Activated T-helper 1 cell treated with Interleukin-2 at 50 U/mL for 16 hours (primary cell): ENCODE results near the gene CCDC50.

ENCODE experiments used
- DNase-seq: peaks from one replicate; pipeline ENCODE4 v3.0.0-alpha.2; 2020; ENCODE audit warnings: low read depth

The CCDC50 gene

DNA sequence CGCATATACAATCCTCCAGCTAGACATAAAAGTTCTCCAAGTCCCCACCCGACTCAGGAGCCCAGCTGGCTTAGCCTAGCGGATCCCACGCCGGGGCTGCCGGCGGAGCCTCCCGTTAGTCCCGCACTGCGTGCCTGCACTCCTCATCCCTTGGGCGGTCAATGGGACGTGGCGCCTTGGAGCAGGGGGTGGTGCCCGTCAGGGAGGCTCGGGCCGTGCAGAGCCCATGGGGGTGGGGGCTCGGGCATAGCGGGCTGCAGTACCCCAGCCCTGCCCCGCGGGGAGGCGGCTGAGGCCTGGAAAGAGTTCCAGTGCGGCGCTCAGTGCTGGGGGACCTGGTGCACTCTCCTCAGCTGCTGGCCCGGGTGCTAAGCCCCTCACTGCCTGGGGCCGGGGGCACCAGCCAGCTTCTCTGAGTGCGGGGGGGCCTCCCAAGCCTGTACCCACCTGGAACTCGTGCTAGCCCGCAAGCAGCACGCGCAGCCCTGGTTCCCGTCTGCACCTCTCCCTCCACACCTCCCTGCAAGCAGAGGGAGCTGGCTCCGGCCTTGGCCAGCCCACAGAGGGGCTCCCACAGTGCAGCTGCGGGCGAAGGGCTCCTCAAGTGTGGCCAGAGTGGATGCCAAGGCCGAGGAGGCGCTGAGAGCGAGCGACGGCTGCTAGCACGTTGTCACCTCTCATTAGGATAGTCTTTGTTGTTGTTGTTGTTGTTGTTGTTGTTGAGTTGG, 12.2 kb upstream of the CCDC50 start:
- DNase-seq = no peak

DNA sequence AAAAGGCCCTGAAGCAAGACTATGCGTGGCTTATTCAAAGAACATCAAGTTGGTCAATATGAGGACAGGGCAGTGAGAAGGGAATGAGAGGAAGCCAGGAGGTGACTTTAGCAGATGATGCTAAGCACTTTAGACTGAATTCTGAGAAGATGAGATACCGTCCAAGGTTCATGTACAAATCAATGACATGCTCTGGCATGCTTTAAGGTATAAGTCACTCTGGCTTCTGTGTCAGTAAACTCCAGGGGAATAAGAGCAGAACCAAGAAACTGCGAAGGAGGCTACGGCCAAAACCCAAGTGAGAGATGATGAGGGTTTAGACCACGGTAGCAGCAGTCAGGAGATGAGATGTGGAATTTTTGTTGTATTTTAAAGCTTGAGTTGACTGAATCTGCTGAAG, 8.9 kb upstream of the CCDC50 start:
- no peak for DNase-seq

DNA sequence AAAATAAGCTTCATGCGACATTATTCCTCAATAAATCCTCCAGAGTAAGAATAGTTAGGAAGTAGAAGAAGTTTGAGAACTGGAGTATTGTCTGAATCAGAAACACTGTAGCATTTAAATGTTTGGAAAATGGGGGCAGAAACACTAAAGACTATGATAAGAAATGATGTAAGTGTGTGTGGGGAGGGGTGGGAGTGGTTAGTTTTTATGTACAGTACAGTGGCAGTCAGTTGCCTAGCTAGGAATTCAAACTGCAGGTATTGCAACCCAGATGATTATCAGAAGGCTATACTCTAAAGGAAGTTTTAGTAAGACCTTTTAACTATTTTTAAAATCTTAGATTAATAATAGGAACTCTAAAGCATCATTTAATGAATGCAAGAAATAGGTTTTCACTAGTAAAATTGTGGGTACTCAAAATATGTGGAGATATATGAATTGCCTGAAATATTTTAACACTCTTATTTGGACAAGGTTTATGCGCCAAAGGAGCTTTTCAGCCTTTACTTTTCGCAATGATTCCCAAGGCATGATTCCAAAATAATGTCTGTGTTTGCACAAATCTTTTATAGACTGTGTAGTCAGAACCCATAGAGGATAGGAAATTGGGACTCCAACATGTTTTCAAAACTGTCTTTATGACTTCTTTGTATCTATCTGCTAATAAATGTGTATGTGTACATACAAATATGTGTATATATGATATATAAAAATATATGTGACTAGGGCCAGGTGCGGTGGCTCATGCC, 8.0 kb upstream of the CCDC50 start:
- no peak for DNase-seq

DNA sequence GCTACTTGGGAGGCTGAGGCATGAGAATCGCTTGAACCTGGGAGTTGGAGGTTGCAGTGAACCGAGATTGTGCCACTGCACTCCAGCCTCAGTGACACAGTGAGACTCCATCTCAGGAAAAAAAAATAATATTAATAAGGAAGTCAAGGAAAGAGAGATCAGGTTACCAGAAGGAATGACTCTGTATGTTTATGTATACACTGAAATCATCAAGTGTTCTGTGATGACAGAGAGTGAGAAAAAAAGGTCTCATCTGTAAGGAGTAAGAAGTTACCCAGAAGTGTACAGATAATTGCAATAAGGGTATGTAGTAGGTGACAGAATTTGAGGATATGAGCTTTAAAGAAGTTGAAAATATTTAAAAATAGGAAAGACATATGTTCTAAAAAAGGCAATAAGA, 4.3 kb upstream of the CCDC50 start:
- DNase-seq = no peak

GRCh38 chr3:191327526-191327925, 1.7 kb upstream of the CCDC50 start:
- no peak for DNase-seq

DNA sequence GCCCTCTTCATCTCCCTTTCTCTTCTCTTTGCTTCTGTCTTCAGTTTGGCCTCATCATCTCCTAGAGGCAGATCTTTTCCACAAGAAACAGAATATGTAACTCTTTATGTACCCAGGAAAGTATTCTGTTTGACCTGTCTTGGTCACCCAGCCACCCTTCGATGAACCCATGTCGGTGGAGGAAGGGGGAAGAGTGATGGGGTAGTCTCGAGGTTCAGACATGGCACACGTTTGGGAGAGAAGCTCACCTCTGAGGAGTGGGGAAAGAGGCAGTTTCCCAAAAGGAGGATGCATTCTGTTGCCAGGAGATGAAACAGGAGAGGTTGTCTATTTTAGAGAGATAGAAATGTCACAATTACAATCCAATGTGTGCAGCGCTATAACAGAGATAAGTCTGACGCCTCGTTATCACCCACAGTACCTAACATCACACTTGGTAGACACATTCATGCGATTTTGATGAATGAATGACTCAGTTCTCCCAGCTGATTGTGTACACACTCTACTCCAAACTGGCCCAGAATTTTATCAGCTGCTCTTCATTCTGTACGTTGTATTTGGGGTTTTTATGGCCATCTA, 722 bp upstream of the CCDC50 start:
- DNase-seq = no peak

DNA sequence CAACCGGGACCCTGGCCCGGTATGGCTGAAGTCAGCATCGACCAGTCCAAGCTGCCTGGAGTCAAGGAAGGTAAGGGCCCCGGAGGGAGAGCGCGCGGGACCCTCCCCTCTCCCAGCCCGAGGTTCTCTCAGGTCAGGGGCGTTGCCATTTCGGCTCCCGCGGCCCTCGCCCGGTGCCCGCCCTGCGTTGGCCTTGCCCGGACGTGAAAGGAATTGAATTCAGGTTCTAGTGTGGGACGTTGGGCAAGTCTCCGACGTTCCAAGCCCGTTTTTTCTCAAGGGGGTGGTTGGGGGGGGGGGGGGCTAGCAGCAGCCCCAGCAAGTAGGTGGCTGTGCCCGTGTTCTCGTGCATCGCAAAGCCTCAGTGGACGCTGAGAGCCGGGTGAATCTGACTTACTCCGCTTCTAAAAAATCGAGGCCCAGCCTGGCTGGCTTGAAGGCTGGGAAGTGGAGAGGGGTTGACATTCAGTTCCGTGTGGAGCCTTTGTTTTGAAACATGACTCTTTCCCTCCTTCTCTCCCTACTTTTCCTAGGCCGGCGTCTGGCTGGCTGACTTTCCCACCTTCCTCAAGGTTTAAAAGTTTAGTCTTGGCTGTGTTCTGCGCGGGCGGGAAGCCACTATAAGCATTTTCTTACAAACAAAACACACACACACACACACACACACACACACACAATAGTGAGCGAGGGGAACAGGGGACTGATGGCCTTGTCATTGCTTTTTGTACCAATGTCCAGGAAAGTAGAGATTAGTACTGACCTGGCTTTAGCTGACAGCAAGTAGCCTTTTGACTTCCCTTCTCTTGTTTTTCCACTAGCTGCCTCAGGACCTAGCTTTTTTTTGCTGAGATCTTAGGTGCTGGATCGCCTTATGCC, 698 bp downstream of the CCDC50 start, which contains the start of gene UTS2B:
Gene UTS2B (minus strand): TSS at position 873 of the 876 bp plus-strand sequence. CDS start 48,337 bp downstream, outside the sequence.
- DNase-seq = no peak

- no peak for DNase-seq
Observed at GRCh38 chr3:191330530-191331048, 1.4 kb downstream of the CCDC50 start.

DNA sequence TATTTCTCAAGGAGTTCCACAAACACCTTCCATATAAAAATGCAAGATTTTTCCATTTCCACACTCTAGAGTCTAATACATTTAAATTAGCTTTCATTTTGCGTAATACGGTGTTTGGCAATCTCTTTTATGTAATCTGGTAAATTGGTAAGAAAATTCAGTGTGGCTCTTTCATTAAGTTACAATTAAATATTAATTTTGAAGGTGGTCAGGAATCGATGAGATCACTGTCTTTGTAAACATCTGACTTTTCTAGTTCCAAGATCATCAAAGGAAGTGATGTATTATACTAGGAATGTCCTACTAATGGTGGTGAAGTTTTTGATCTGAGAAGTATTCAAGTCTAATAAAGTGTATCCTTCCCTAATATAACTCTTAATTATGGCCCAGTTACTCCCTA, 2.2 kb downstream of the CCDC50 start:
- DNase-seq = no peak

DNA sequence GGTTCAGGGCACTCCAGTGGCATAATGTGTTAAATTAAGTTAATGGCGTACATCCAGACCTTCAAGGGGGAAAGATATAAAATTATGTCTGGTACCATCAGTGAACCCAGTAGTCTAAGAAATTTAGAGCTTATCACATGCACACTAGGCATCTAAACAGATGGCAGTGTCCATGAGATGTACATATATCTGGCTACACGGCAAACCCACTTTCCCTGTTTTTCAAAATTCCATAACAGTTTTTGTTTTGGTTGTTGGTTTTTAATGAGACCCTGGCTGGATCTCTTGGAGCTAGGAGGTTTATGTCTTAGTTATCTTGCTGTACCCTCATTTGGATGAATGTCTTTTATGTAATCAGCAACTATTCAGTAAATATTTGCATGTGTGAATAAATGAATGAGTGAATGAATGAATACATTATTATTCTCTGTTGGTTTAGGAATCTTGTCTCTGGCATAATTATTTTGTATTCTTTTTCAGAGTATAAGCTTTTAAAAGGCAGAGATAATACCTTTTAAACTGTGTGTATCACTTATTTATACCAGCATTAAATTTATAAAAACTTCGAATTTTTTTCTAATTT, 4.2 kb downstream of the CCDC50 start:
- DNase-seq = no peak

- no peak for DNase-seq
Observed at GRCh38 chr3:191334346-191334893, 5.2 kb downstream of the CCDC50 start.

DNA sequence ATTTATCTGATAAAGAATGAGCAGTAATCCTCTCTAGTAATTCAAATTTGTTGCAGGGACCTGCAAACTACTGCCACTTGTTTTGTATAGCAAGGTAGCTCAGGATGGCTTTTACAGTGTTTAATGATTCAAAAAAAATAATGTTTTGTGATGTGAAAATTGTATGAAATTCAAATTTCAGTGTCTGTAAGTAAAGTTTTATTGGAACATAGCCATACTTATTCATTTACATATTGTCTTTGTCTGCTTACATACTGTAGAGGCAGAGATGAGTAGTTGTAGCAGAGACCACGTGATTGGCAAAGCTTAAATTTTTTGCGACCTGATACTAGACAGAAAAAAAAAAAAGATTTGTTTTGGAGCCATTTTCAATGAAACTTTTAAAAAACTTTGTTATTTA, 7.6 kb downstream of the CCDC50 start:
- no peak for DNase-seq

DNA sequence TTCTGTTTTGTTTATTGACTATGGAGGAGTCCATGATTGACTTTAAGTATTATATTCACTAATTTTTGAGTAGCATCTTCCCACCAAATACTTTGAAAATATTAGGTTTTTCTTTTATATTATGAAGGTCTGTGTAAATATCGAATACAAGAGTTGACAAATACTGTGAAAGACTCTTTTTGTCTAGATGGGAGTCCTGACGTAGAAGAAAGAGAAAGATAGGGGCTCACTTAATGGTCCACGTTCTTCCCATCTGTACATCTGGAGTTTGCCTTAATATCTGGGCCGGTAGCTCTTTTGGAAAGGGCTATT, 8.9 kb downstream of the CCDC50 start:
- no peak for DNase-seq

- no peak for DNase-seq
Observed at GRCh38 chr3:191339316-191339917, 10.2 kb downstream of the CCDC50 start.

- no peak for DNase-seq
Observed at GRCh38 chr3:191340351-191340750, 11.2 kb downstream of the CCDC50 start.

DNA sequence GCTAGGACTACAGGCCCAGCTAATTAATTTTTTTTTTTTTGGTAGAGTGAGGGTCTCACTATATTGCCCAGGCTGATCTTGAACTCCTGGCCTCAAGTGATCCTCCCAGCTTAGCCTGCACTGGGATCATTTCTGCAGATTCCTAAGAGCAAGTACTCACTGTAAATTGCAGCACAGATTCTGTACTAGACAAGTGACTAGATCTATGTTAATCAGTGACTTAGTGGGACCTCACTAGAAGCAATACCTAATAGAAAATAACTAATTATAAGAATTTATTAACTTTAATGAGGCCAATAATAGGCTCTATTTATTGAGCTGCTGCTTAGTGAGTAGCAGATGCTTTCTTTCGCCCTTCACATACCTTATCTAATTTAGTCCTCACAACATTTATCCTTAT, 11.8 kb downstream of the CCDC50 start:
- DNase-seq = no peak

DNA sequence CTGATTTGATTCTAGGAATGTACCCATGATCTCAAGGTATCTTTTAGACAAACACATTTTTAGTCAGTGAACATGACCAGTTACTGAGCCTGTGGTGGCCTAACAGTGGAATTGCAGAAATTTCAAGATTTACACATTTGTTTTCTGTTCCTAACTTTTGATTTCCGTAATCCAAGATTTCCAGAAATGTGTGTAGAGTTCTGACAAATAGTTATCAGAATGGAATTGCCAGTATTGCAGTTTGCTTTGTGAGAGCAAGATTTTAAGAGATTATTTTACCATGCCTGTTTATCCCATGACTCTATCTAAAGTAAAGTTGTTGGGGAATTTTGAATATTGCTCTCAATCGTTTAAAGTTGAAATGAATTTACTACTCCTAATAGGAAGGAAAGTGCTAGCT, 12.8 kb downstream of the CCDC50 start:
- no peak for DNase-seq

DNA sequence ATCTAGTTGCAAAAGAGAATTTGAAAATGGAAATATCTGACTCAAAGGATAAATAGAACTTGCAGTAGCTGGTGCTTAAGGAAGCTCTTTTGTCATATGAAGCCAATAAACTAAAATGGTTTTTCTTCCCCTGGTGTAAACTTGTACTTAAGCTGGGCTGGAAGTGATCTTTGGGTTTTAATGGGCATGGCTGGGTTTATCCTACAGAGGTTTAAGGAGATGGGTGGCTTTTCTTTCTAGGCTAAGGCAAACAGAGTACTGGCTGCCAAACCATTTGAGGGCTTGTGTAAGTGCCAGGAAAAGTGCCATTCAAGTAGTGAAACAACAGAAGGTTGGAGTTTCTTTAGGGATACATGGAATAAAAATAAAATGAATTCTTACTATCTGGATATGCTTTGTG, 13.2 kb downstream of the CCDC50 start:
- no peak for DNase-seq

DNA sequence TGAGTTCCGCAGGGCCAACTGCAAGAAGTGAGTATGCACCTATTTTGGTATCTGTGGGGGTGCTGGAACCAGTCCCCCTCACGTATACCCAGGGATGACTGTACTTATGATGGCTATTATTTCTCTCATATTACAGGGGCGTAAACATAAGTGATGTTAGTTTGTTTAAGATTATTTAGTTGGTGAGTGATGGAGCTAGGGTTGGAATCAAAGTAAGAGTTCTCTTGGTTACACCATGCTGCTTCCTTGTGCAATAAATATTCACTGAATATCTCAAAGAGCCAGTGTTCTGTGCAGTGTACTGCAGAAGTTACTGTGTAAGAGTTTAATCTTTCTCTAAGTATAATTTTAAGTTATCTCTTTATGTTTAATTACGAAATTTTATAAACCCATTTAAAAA, 13.9 kb downstream of the CCDC50 start:
- no peak for DNase-seq

DNA sequence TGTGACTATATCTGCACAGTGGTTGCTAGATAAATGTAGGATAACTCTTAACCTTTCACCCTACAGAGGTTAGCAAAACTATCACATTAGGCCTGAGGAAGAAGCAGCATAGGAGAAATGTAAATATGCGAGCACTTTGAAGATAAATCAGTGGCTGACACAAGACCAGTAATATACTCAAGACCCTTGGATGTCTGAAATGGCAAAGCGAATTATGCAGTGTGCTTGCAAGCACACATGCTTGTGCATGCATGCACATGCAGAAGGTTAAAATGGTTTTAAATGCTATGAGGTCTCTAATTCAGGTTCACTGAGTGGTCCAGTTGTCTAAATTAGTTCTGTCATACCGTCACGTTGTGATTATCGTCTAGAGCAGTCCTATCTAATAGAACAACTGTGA, 14.7 kb downstream of the CCDC50 start:
- no peak for DNase-seq

GRCh38 chr3:191345334-191345733, 16.1 kb downstream of the CCDC50 start:
- DNase-seq = no peak
